GM12865 (cell line): ENCODE measurements around the gene DYSF.

Experiments
- DNase-seq: peaks from one replicate; pipeline ENCODE4 v3.0.0; 2010; ENCODE audit warnings: low read depth
- H3K4me3 ChIP-seq: 2 replicates; pipeline ENCODE4 v1.5.1; 2011; ENCODE audit warnings: mild to moderate bottlenecking, low read depth, low read length, control low read depth
- TF ChIP-seq, protein P1 (sequence below): IDR thresholded peaks from 2 replicates; pipeline ENCODE4 v1.5.1; 2011; ENCODE audit warnings: low read length, control low read depth, low read depth, inconsistent platforms; ENCODE audit not compliant: insufficient read depth; ENCODE audit errors: missing control alignments

DYSF gene

GRCh38 chr2:71674158-71674851 is 220.9 kb downstream of the DYSF start:
- TF ChIP-seq, protein P1, sequence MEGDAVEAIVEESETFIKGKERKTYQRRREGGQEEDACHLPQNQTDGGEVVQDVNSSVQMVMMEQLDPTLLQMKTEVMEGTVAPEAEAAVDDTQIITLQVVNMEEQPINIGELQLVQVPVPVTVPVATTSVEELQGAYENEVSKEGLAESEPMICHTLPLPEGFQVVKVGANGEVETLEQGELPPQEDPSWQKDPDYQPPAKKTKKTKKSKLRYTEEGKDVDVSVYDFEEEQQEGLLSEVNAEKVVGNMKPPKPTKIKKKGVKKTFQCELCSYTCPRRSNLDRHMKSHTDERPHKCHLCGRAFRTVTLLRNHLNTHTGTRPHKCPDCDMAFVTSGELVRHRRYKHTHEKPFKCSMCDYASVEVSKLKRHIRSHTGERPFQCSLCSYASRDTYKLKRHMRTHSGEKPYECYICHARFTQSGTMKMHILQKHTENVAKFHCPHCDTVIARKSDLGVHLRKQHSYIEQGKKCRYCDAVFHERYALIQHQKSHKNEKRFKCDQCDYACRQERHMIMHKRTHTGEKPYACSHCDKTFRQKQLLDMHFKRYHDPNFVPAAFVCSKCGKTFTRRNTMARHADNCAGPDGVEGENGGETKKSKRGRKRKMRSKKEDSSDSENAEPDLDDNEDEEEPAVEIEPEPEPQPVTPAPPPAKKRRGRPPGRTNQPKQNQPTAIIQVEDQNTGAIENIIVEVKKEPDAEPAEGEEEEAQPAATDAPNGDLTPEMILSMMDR, result no peak
- no peak for DNase-seq
- no peak overlapping the region for H3K4me3 ChIP-seq

DNA sequence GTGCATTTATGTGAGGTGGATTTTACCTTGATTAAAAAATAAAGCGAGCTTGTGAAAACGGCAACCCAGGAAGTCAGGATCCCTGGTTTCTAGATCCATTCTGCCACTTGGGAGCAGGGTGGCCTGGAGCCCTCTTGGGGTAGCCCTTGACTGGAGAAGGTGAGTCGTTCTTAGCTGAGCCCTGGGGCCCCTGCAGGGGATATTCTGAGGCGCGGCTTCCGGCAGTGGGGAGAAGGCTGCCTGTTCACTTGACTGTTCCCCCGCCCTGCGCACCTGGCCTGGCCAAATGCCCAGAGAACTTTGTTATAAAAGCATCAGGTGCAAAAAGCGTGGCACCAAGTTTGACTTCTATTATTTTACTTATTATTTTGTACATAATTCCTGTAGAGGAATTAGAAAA is 221.9 kb downstream of the DYSF start:
- no peak overlapping the region for H3K4me3 ChIP-seq
- TF ChIP-seq, protein P1, result no peak
- DNase-seq, result no peak

GRCh38 chr2:71678874-71679273 is 225.5 kb downstream of the DYSF start:
- TF ChIP-seq, protein P1, result no peak
- no peak overlapping the region for H3K4me3 ChIP-seq
- no peak for DNase-seq

DNA sequence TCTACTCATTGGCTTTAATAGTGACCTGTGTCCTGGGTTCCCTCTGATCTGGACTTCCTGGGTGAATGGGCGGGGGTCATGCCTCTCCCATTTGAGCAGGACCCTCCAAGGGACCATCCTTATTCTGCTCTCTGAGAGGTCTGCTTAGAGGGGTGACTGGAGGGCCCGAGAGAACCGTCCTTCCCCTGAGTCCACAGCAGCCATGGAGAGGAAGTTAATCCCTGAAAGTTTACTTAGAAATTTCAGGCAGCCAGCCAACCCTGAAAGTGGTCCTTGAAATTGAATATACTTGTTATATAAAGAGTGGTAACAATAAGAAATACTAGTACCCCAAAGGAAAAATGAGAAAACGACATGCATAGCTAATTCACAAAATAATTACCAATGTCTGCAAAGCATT is 226.1 kb downstream of the DYSF start:
- no peak overlapping the region for H3K4me3 ChIP-seq
- TF ChIP-seq, protein P1, result no peak
- no peak for DNase-seq

DNA sequence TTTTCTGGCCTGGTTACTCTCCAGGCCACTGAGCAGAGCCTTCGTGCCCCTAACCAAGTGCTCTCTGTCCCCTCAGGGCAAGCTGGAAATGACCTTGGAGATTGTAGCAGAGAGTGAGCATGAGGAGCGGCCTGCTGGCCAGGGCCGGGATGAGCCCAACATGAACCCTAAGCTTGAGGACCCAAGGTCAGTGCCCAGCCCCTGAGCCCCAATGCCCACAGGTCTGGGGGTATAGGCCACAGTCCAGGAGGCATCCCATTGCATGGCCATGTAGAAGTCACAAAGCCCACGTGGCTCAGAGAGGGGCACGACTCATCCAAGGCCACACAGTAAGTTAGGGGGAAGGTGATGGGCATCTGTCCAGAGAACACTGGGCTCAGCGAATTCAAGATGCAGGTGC is 227.6 kb downstream of the DYSF start:
- TF ChIP-seq, protein P1, result no peak
- no peak overlapping the region for H3K4me3 ChIP-seq
- DNase-seq, result no peak

- no peak for DNase-seq
- no peak overlapping the region for H3K4me3 ChIP-seq
- TF ChIP-seq, protein P1, result no peak
Observed at GRCh38 chr2:71681626-71682025, 228.3 kb downstream of the DYSF start.

- DNase-seq, result no peak
- TF ChIP-seq, protein P1, result no peak
- no peak overlapping the region for H3K4me3 ChIP-seq
Observed at GRCh38 chr2:71682341-71682740, 229.0 kb downstream of the DYSF start.
